ENCODE results near the gene NINJ1. TPM values are rescaled to one million over a fixed set of nuclear protein-coding genes. Genes with fewer than 3 reads are reported as not detected.

NINJ1 gene
- total and polyA plus RNA-seq, 2 of the 8 experiments (the other 6 are each of a cell fraction or from before 2014, with no cell fraction given): 28.2 to 65.6 TPM

DNA sequence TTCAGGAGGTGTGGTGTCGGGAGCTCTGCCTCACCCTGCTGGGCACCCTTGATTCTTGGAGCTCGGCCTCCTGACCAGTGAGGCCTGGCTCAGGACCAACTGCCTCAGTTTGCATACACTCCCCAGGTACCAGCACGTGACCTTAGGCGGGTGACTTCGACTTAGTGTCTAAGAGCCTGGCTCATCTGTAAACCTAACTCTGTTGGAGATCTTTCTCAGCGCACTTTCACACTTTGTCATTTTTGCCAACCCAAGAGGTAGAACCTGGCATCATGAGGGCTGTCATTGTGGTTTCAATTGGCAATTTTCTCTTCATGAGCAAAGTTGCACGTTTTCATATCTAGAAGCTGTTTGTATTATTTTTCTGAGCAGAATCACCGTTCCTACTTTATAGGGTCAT lies 36.5 kb upstream of the NINJ1 start:
- CTCF ChIA-PET (ENCODE audit: partially characterized antibody): interaction anchor here (0.6 to 2.8 kb wide), 10 partner anchors 9 to 178 kb away, joined by 3 to 10 read pairs (median 4); no protein-coding TSS in a partner anchor
- H3K23me2 ChIP-seq (ENCODE audit: low read depth, low read length): no peaks in the 10 kb centered on the region
- WGBS, 2 experiments (ENCODE audit: extremely low coverage in 1 of 2, insufficient coverage in 1 of 2, insufficient read length in 1 of 2, insufficient replicate concordance in 2 of 2, low coverage in 1 of 2, low lambda C conversion rate in 2 of 2, missing lambda C conversion rate in 1 of 2): 87% methylated on average over 8 of the region's 8 CpGs; no CpG with 5 or more reads in 1 of the 2 experiments

More for the DNA sequence above, 36.5 kb upstream of the NINJ1 start:
- TF ChIP-seq ASH2L (IDR thresholded peaks at IDR 0.05; ENCODE audit: low read length) (no peak), CHD1 (IDR thresholded peaks at IDR 0.05; ENCODE audit: low read depth, low read length) (no peak), RAD21 (IDR thresholded peaks at IDR 0.05 in 1 of 2, conservative IDR thresholded peaks at IDR 0.05 in 1 of 2; ENCODE audit: low read depth in 2 of 2, low read length in 2 of 2) (no peak)
- Histone ChIP-seq H3K56ac (replicated peaks; ENCODE audit: insufficient read length, low read depth, low read length) (no peak overlapping the region), H4K5ac (ENCODE audit: insufficient read length, low read depth, low read length) (no peak overlapping the region), H3K79me2 (ENCODE audit: control insufficient read depth in 1 of 2, insufficient read depth in 2 of 2, low read length in 2 of 2) (no peaks in the 10 kb centered on the region), H2BK120ac (replicated peaks; ENCODE audit: low read depth, low read length) (no peak overlapping the region), H2BK15ac (ENCODE audit: low read length) (no peak overlapping the region), H3K79me1 (ENCODE audit: low read depth, low read length) (no peaks in the 10 kb centered on the region), H3K23ac (ENCODE audit: insufficient read length) (no peak overlapping the region), H3K27me3 (replicated peaks in 1 of 4; ENCODE audit: control insufficient read depth in 3 of 4, extremely low read depth in 1 of 4, insufficient read depth in 3 of 4, low read length in 3 of 4) (no peaks in the 10 kb centered on the region), H4K8ac (ENCODE audit: extremely low read depth, insufficient read depth, low read length) (0 out of 2 replicates have a peak overlapping the region, but pooled peaks have one; percentile 11), H2BK5ac (ENCODE audit: low read depth, low read length) (no peak overlapping the region), H3K4me2 (ENCODE audit: insufficient read depth in 1 of 2, low read depth in 2 of 2, low read length in 2 of 2) (no peak overlapping the region), H2BK20ac (ENCODE audit: low read length) (no peak overlapping the region), H3K4me1 (replicated peaks in 1 of 4; ENCODE audit: control insufficient read depth in 3 of 4, insufficient read depth in 4 of 4, low read length in 3 of 4) (peaks cover 0 to 2% (median 0%) of the 10 kb centered on the region in 4 experiments; a peak in 1 of 7 replicates), H3K27ac (ENCODE audit: low read depth, low read length) (no peak overlapping the region), H3K9ac (replicated peaks in 1 of 4; ENCODE audit: extremely low read depth in 1 of 4, low read depth in 3 of 4, low read length in 3 of 4) (0 out of 7 replicates have a peak overlapping the region, but pooled peaks of 1 of the 4 experiments have one; percentile 10), H3K4me3 (ENCODE audit: extremely low read depth in 1 of 4, insufficient read depth in 2 of 4, low read depth in 3 of 4, low read length in 4 of 4) (no peak overlapping the region), H2AFZ (ENCODE audit: low read length) (no peak overlapping the region), H4K91ac (replicated peaks; ENCODE audit: insufficient read length, low read length) (no peak overlapping the region), H3K14ac (ENCODE audit: insufficient read length) (no peak overlapping the region), H3K36me3 (ENCODE audit: control insufficient read depth in 2 of 4, insufficient read depth in 4 of 4, low read length in 3 of 4) (no peaks in the 10 kb centered on the region), H2AK5ac (ENCODE audit: low read depth, low read length) (no peak overlapping the region), H3K4ac (replicated peaks; ENCODE audit: insufficient read length, low read depth, low read length) (no peak overlapping the region), H4K20me1 (replicated peaks in 1 of 2; ENCODE audit: control insufficient read depth in 1 of 2, insufficient read depth in 2 of 2, low read length in 2 of 2) (no peaks in the 10 kb centered on the region), H3K18ac (ENCODE audit: extremely low read depth, low read length) (no peak overlapping the region), H3K9me3 (ENCODE audit: insufficient read depth in 2 of 2, low read depth in 1 of 2, low read length in 1 of 2) (no peaks in the 10 kb centered on the region), H2BK12ac (ENCODE audit: low read depth, low read length) (no peak overlapping the region)
- FAIRE-seq: no peak
- DNase-seq (ENCODE audit: low read depth in 1 of 2, low spot score in 2 of 2): no peak
- POLR2A ChIA-PET (ENCODE audit: partially characterized antibody): interaction anchor here (0.9 kb wide), 1 partner anchor 18 kb away, joined by 3 read pairs; no protein-coding TSS in a partner anchor

Data from H1 (cell line).